Activated T-helper 1 cell treated with Interleukin-2 at 50 U/mL for 16 hours (primary cell): Measurements from ENCODE around the gene FUT7.

ENCODE experiments used
- DNase-seq: peaks from one replicate; pipeline ENCODE4 v3.0.0-alpha.2; 2020; ENCODE audit warnings: low read depth

The FUT7 gene

DNA sequence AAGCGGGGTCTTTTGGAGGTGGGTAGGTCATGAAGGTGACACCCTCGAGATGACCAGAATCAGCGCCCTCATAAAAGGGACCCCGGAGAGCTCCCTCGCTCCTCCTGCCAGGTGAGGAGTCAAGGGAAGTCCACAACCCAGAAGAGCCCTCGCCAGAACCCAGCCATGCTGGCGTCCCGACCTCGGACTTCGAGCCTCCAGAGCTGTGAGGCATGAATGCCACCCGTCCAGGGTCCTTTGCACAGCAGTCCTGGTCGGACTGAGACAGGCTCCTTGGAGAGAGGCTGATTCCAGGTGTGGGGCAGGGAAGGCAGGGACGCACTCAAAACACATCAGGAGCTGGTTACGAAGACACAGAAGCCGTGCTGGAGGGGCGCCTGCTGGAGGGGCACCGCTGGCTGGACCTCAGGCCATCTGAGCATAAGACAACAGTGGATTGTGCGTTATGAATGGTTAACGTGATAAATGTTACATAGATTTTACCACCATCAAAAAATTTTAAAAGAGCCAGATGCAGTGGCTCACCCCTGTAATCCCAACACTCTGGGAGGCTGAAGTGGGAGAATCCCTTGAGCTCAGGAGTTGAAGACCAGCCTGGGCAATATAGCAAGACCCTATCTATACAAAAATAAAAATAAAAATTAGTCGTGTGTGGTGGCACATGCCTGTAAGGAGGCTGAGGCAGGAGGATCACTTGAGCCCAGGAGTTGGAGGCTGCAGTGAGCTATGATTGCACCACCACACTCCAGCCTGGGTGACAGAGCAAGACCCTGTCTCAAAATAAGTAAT lies 29.8 kb downstream of the FUT7 start:
- no peak for DNase-seq

DNA sequence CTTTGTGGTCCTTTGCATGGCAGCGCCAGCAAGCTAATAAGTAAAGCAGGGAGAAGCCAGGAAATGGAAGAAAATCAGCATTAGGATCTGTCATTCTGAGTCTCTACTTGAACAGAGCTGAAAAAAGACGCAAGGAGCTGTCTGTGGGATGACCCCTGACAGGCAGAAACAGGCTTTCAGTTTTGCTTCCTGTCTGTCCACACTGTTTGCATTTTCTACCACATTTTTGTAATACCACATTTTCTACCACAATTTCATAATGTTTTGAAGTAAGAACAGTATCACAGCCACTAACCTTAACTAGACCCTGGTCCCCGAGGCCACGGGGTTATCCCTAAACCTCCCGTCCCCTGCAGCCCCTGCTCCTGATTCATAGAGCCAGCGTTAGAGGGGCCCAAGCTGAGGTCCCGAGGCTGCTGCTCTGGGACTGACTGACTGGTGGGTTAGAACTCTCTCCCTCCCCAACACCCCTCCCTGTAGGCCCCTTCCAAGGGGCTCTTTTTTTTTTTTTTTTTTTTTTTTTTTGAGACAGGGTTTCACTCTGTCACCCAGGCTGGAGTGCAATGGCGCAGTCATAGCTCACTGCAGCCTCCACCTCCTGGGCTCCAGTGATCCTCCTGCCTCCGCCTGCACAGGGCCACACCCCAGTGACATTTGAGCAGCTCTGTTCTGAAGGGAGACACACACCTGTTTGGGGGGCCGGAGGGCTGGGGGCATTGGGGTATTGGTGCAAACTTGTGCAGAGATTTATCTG lies 31.5 kb downstream of the FUT7 start:
- DNase-seq, result no peak

DNA sequence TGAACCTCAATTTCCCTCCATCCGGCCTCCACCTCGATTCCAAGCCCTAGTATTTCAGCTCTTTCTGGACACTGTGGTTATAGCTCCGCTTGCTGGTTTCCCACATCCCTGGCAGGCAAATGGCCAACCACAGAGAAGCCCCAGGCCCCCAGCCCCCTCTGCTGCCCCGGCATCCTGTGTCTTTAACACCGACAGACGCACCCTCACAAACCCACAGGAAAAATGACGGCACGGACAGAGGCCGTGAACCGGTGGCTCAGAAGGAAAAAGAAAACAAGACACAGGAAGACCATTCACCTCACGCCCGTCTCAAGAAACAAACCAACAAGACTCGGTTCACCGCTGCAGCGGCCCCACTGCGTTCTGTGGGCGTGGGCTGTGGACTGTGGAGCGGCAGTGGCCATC lies 34.1 kb downstream of the FUT7 start:
- no peak for DNase-seq

DNA sequence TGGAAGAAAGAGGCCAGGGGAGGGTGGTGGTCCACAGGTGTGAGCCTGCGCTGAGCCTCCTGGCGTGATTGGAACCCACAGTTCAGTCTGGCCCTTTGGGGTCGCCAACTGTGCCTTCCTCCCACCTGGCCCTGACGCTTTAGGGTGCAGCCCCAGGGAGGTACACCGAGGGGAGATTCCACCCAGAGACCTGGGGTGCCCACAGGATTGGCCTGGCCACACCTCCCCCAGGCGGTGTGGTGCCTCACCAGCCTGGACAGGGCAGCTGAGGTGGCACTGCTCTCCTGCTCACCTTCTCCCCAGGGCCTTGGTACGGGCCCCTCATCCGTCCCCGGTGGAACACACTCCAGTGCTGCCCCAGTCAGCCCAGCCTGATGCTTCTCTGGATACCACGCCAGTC lies 34.5 kb downstream of the FUT7 start:
- no peak for DNase-seq

DNA sequence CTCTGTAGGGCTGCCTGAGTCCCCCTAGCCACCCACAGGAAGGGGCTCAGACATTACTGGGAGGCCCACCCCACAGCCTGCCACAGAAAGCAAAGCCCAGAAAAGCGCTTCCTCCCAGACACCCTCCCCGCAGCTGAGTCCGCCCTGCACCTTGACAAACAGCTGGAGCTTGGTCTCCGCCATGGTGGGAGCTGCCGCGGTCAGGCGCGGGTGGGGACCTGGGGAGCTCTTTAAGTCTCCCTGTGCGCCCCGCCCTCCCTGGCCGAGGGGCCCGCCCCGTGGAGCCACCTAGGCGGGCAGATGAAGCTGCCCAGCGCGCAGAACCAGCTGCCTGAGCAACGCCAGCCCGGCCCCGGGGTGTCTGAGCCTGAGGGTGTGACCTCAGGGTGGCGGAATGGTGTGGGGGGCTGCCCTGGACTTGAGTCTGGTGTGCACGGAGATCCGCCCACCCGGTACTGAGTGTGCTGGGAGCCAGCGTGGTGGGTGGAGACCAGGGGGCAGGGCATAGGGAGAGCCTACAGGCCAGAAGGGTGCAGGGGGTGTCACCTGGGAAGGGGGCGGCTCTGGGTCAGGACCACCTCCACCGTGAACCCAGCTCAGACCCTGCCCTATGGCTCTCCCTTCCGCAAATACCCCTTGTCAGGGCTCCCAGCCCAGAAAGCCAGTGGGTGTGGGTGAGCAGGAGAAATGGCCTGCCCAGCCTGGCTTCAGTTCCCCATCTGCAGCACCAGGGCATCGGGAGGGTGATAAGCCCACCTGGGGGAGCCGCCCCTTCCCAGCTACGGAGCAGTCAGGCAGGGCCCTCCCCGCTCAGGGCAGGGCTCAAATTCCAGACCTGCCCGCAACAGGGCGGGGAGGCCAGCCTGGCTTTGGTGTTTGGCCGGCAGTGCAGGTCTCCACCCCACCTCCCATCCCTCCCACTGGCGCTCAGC lies 35.3 kb downstream of the FUT7 start, which contains the start of gene CLIC3:
Gene CLIC3 (minus strand): TSS at position 208 of the 932 bp plus-strand sequence. CDS start 25 bp downstream, at position 183.
- peak; percentile 39 for DNase-seq

DNA sequence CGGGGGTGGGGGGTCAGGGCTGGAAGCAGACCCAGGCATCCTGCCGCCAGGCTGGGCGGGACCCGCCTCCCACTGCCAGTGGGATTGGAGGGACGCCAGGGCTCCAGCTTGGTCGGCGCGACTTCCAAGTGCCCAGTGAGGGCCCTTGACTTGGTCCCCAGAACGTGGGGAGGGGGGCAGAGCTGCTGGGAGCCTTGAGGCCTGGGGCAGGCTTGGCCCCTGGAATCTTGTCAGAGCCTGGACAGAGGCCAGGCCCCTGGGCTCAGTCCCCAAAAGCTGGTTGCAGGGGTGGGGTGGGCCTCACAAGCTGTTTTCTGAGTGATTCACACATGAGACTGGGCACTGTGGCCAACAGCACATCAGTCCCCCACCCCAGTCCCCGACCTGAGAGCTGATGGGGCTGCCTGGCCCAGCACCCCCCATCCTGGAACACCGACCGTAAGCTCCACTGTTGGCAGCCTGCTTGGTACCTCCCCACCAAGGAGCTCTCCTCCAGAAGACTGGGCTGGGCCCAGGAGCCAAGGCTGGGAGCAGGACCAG lies 36.0 kb downstream of the FUT7 start:
- no peak for DNase-seq

DNA sequence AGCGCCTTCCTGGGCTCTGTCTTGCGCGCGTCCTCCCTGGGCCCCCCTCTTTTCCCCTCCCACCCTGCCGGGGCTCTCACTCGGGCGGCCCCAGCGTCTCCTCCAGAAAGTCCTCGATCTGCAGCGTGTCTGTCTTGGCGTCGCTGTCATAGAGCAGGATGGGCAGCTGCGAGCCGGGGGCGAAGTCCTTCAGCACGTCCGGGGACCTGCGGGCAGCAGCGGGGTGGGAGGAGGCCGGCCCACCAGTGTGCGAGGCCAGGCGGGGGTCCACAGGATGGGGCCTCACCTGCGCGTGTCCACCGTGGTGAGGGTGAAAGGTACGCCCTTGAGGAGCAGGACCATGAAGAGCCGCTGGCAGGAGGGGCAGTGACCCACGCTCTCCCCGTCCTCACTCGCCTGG lies 36.5 kb downstream of the FUT7 start:
- DNase-seq, result no peak

DNA sequence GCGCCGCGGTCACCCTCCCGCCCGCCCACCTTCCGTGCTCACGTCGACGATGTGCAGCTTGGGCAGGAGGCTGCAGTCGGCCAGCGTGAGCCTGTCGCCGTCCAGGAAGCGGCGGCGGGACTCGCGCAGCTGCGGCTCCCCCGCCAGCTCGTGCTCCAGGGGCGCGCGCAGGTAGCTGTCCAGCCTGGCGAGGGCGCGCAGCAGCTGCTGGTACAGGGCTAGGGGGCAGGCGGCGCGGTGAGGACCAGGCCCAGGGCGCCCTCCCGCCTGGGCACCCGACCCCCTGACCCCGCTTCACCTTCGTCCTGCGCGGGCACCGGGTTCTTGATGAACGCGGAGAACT lies 37.0 kb downstream of the FUT7 start:
- DNase-seq, result no peak

DNA sequence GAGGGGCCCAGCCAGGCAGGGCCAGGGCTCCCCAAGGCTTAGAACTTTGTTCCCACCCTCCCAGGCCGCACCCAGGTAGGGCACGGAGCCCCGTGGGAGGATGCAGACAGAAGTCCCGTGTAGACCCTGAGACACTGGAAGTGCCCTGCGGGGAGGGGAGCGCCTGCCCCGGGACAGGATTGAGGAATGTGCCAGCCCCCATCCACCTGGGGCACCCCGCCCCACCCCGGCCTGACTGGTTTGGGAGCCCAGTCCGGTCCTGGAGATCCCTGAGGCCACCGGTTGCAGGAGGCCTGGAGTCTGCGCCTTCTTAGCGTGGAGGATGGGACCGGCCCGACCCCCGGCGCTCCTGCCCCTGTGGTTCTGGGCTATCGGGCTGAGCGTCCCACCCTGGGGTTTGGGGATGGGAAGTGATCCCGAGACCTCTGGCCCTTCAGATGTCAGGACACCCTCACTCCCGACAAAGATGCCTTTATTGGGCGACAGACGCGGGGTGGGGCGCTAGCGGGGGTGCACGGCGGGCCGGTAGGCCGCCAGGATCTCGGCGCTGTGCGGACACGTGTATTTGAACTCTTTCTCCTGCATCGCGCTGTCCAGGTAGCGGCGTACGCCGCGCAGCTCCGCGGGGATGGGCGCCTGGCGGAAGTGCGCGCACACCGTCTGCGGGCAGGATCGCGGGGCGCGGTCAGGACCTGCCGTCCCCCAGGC lies 37.6 kb downstream of the FUT7 start:
- DNase-seq, result no peak

DNA sequence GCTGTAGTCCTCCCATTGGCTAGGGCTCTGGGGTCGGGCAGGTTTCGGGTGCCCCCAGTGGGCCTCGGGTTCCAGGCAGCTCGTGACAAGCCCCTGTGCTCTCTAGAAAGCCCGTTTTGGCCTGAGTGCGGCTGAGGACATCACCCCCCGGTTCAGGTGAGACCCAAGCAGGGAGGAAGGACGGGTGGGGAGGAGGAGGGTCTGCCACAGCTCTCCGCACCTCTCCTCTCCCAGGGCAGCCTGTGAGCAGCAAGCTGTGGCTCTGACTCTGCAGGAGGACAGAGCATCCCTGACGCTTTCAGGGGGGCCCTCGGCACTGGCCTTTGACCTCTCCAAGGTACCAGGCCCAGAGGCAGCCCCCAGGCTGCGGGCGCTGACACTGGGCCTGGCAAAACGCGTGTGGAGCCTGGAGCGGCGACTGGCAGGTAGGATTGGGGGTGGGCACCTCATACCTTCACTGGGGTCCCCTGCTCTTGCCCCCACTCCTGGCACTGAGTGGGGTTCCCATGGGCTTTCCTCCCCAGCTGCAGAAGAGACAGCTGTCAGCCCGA lies 39.0 kb downstream of the FUT7 start:
- no peak for DNase-seq

DNA sequence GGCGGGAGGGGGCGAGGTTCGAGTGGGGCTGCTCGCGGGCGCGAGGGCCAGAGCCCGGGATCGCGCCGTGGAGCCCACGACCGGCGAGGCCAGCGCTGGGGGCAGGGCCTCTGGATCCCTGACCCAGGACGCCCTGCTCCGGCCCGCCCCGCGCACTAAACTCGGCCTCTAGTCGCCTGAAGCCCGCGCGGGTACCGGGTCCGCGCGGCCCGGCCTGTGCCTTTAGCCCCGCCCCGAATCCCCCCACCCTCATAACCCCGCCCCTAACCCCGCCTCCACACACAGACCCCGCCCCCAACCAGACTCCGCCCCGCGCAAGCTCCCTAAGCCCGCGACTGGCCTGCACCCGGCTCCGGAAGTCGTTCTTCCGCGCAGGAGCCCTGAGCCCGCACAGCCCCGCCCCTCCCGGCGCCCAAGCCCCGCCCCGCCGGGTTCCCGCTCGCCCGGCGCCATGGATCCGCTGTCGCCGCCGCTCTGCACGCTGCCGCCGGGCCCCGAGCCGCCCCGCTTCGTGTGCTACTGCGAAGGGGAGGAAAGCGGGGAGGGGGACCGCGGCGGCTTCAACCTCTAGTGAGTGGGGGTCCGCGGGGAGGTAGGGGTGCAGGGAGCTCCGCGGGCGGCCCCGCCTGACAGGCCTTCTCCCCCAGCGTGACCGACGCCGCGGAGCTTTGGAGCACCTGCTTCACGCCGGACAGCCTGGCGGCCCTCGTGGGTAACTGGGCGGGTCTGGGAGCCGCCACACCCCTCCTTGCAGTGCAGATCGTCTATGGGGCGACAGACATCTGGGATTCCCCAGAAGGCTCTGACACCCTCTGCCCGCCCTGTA lies 39.7 kb downstream of the FUT7 start, which contains the start of gene PAXX:
Gene PAXX (plus strand): TSS at position 430 of the 826 bp plus-strand sequence. CDS start 22 bp downstream, at position 452.
- DNase-seq, result peak; percentile 91

DNA sequence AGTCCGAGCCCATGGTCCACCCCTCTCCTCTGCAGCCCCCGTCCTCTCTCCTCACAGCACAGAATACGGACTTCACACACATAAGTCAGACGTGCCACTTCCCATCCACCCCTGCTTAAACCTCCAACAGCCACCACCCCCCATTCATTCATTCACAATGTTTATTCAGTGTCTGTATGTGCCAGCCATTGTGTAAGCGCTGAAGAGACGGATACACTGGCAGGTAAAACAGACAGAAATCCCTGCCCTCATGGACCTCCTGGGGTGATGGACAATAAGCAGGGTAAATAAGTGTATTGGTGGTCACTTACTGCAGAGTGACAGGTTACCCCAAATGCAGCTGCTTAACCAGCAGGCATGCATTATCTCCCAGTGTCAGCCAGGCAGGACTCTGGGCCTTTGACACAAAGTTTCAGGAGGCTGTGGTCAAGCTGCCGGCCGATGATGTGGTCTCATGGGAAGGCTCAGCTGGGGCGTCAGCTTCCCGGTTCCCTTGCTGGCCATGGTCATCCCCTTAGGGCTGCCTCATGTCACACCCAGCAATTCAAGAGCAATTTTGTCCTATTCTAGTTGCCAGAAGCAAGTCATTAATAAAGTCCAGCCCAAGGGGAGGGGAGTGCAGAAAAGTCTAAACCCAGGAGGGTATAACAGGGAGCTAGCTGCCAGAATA lies 41.5 kb downstream of the FUT7 start:
- DNase-seq, result no peak

DNA sequence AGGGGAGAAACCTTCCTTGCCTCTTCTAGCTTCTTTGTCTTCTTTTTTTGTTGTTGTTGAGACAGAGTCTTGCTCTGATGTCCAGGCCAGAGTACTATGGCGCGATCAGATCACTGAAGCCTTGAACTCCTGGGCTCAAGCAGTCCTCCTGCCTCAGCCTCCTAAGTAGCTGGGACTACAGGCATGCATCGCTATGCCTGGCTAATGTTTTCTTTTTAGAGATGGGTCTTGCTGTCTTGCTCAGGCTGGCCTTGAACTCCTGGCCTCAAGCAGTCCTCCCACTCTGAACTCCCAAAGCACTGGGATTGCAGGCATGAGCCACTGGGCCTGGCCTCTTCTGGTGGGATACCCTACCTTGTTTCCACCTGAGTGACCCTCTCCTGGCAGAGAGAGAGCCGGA lies 43.0 kb downstream of the FUT7 start:
- DNase-seq, result no peak

DNA sequence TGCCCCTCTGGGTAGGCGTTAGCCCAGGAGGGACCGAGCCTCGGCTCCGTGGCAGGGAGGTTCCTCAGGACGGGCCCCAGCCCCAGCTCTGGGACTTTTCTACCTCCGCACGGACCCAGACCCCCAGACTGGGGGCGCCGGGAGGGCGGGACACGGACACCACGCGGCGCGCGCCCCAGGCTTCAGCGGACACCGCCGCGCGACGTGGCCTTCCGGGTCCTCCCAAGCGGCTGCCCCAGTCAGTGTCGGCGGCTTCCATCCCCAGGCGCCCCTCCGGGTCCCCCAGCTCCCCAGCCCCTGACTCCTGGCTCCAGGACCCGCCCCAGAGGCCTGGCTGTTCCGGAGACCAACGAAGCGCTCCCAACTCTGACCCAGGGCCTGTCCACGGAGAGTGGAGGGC lies 46.0 kb downstream of the FUT7 start:
- DNase-seq, result no peak

DNA sequence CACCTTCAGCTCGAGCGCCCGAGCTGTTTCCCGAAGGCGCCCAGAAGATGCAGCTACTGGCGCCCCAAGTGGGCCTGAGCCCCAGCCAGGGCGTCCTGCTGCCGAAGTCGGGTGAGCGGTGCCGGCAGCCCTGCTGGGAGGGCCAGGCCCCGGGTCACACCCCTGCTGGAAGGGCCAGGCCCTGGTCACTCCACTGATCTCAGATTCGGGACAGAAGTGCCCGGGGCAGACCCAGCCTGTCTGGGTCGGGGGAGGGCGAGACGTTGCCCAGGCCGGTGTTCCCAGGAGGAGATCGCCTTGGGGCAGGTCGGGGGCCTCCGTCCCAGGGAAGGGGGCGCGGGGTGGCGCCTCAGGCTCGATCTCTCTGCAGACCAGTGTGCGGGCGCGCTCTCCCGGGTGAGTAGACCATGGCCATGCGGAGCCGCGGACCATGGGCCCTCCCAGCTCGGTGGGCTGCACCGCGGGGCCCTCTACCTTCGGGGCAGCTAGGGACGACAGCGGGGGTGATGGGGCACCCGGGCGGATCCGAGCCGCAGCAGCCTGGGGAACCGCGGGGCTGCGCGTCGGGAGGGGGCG lies 46.8 kb downstream of the FUT7 start:
- DNase-seq, result no peak

DNA sequence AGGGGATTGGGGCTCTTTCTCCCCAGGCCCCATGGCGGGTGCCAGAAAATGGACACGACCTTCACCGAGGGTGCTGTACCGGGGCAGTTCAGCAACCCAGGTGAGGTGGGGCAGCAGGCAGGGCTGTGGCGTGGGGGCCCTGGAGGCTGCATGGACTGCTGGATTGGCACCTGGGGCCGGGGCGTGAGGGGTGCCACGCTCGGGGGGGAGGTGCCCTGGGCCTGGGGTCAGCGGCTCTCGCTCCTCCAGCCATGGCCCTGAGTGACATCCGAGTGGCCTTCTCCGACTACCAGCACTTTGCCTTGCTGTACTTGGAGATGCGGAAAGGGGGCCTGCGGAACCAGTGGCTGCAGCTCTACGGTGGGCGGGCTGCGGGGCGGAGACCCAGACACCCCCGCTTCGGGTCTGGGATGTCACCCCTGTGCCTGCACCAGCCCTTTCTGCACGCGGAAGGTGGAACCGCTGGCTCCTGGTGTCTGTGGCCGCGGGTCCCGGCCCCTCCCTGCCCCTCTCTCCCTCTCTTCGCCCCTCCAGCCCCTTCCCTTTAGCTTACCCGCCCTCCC lies 47.3 kb downstream of the FUT7 start:
- DNase-seq, result no peak

DNA sequence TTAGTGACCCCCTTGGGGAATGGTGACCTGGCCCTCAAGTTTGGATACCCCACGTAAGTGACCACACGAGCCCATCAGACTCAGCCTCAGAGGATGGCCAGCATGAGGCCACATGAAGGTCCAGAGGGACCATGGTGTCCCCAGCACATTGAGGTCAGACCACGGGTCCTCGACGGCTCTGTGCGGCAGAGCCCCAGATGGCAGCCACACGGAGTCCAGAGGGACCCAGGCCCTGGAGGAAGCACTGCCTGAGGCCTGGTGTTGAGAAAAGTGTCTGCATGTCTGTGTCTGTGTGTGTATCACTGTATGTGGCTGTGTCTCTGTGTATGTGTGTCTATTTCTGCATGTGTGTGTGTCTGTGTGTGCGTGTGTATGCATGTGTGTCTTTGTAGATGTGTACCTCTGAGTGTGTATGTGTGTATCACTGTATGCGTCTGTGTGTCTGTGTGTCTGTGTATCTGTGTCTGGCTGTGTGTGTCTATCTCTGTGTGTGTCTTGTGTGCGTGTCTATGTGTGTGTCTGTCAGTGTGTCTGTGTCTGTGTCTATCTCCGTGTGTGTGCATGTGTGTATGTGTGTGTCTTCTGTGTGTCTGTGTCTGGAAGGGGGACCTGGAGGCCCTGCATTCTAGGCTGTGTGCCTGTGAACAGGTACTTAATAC lies 48.1 kb downstream of the FUT7 start:
- no peak for DNase-seq

DNA sequence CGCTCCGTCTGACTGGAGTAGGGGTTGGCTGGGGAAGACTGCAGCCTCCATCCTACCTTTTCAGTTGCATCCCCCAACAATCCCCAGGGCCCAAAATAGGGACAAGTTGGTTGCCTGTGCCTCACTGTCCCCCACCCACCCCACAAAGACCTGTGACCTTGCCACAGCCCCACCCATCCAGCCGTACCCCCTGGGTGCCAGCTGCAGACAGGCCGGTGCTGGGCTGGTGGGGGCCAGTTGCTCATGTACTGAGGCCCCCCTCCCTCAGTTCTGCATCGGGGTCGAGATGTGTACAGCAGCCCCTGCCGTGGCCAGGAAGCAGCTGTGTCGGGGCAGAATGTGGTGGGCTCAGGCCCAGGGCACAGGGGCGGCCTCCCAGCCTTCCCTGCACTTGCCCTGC lies 48.7 kb downstream of the FUT7 start:
- no peak for DNase-seq
